Measurements from ENCODE around the gene PDSS2.
"Not testable (repeated sequence)": the region's sequence is repeated elsewhere in the genome, so short reads cannot be mapped to it uniquely, and the experiment has no call there.

Gene PDSS2

DNA sequence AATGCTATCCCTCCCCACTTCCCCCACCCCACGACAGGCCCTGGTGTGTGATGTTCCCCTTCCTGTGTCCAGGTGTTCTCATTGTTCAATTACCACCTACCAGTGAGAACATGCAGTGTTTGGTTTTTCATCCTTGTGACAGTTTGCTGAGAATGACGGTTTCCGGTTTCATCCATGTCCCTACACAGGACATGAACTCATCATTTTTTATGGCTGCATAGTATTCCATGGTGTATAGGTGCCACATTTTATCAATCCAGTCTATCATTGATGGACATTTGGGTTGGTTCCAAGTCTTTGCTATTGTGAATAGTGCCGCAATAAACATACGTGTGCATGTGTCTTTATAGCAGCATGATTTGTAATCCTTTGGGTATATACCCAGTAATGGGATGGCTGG, 295.1 kb downstream of the PDSS2 start:
- not testable (repeated sequence) for DNase-seq (ENCODE audit: low read depth in 2 of 2)

DNA sequence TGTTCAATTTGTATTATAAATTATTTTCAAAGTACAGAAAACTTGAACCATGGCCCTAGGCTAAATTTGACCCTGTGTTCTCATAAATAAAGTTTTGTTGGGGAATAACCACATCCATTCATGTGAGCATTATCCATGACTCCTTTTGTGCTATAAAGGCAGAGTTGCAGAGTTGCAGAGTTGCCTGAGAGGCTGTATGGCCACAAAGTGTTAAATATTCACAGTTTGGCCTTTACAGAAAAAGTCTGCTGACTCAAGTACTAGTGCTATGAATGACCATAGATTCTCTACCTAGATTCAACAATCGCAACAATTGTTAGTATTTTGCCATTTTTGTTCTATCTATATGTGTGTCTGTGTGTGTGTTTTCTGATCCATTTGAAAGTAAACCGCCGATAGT, 297.8 kb downstream of the PDSS2 start:
- no peak for DNase-seq (ENCODE audit: low read depth in 2 of 2)

DNA sequence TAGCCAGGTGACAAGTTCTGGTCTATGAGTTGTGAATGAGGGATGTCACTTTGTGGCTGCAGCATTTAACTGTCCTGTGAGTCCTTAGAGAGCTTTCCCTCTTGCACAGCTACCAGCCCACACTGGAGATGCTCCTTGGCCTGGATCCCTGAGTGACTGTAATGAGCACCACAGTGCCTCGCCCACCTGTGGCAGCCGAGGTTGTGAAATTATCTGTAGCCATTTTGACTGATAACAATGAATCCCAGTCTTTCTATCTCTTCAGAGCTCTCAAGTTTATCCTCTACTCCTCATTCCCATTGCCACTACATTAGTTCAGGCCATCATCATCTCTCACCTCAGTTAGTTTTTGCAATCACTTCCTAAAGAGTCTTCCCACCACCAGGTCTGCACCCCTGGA, 302.7 kb downstream of the PDSS2 start:
- DNase-seq (ENCODE audit: low read depth in 2 of 2) = no peak

DNA sequence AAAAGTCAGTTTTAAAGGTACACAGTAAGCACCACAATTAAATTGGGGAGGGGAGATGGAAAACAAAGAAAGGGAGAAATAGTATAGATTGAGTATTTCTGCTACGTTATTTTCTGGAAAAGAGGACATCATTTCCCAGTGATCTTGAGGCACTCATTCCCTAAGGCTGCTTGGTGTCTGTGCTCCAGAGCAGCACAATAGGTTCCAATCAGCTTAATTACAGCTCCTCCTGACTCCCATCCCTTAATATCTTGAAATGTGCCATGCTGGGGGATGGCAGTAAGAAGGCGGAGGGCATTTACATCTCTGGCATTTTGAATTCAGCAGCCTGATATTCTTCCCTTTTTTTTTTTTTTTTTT, 304.6 kb downstream of the PDSS2 start:
- DNase-seq (ENCODE audit: low read depth in 2 of 2) = no peak

DNA sequence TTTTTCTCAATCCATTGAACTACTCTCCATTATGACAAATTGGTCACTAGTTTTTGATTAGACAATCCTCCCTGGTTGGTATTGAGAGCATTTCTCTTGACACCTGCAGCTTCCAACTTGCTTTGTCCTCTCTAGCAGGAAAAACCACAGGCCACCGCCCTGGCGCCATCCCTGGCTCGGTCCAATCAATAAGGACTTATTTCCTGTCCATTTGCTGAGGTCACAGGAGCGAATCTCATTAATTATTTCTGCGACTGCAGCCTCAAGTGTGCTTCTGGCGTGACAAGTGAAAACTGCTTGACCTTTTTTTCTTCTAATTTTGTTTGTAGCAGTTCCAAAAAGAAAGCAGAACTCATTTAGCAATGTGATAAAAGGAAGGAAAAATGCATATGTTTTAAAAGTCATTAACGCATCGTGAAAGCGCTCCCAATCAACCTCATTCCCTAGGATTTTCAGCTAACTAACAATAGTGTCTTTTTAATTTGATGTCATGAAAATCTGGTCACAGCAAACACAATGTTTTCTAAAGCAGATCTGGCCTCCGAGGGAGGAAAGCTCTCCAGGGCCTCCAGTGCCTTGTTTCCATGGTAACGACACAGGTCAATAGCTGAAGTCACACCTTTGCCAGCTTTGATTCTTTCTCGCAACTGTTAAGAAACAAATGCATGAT, 305.1 kb downstream of the PDSS2 start:
- DNase-seq (ENCODE audit: low read depth in 2 of 2) = no peak

DNA sequence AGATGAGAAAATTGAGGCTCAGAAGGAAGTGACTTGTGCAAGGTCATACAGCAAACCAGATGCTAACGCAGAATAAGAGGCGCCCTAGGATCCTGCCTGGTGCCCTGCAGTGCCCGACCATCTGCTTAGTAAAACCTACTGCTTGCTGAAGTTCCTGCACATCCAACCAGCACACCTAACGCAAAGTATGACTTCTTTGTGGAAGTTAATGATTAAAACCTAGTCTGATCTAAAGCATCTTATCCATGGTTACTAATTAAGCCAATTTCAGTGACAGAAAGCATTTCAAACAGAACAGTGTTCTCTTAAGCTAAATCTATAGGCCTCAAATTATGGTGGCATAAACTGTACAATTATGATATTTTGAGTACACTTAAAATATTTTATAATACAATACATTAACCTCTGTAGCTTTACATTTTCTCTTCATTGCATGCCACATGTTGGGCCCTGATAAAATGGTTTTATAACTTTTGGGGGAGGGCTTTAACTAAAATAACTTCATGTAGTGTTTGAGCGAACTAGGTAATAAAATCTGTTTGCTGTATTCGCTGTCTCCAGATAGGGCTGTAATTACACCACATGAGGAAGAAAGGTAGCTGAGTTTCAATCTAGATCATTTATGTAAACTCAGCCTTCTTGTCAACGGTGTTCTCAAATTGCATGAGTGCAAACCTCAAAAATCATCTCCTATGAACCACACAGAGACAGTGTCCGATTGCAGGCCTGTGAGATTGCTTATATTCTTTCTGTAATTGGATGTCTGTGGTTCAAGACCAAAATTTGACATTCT, 306.5 kb downstream of the PDSS2 start:
- DNase-seq (ENCODE audit: low read depth in 2 of 2) = no peak

DNA sequence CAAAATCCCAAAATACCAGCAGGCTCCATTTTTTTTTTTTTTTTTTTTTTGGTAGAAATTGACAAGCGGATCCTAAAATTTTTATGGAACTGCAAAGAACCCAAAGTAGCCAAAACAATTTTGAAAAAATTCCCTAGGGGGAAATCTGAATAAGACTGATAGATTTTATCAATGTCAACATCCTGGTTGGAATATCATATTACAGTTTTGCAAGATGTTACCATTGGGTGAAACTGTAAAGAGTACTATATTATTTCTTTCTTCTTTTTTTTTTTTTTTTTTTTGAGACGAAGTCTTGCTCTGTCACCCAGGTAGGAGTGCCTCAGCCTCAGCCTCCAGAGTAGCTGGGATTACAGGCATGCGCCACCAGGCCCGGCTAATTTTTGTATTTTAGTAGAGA, 314.7 kb downstream of the PDSS2 start:
- DNase-seq (ENCODE audit: low read depth in 2 of 2) = no peak

DNA sequence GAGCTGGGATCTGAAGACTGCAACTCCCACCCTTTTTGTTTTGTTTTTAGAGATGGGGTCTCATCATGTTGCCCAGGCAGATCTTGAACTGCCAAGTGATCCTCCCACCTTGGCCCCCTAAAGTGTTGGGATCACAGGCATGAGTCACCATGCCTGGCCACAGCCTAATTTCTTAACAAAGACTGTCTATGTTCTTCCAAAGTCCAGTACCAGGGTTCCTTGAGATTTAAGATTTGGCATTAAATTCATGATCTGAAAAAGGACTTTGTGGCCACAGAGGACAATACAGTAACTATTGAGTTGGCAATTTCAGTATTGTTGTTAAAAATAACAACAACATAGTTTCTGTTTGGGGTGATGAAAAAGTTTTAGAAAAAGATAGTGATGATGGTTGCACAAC, 315.4 kb downstream of the PDSS2 start:
- DNase-seq (ENCODE audit: low read depth in 2 of 2) = no peak

DNA sequence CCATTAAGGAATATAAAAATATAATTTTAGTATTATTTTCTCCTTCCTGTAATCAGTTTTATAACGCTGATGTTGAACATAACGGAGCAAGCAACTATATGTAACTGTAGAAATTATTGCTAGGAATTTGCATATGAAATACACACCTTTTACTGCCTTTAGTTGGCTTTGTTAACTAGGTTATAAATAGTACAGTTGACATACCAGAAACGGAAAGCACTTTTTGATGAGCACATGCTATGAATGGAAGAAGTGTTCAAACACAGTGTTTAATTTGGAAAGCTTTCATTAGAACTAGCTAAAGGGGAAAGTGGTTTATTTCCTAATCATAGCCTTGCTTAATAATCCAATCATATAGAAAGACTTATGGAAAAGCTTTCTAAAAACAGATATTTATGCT, 318.8 kb downstream of the PDSS2 start:
- no peak for DNase-seq (ENCODE audit: low read depth in 2 of 2)

DNA sequence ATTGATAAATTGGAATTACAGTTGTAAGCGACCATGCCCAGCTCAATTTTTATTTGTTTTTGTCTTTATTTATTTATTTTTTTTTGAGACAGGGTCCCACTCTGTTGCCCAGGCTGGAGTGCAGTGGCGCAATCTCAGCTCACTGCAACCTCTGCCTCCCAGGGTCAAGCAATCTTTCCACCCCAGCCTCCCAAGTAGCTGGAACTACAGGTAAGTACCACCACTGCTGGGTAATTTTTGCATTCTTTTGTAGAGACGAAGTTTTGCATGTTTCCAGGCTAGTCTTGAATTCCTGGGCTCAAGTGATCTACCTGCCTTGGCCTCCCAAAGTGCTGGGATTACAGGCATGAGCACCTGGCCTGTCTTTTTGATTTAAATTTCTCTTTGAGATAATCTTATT, 323.0 kb downstream of the PDSS2 start:
- not testable (repeated sequence) for DNase-seq (ENCODE audit: low read depth in 2 of 2)

DNA sequence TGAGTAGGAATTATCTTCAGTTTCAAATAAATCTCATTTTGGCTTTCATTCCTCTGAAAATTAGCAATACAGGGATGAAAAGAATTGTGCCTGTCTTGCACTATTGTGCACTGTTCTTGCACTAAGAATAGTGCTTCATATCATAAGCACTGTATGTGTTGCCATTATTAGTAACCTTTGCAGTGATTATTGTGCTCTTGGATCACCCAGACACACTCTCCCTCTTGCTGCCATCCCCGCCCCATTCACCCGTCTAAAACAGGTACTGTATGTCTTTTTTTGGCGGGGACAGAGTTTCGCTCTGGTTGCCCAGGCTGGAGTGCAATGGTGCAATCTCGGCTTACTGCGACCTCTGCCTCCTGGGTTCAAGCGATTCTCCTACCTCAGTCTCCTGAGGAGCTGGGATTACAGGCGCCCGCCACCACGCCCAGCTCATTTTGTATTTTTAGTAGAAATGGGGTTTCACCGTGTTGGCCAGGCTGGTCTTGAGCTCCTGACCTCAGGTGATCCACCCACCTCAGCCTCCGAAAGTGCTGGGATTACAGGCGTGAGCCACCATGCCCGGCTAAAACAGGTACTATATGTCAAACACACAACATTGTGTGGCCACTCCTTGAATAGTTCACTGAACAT, 324.2 kb downstream of the PDSS2 start:
- DNase-seq (ENCODE audit: low read depth in 2 of 2) = not testable (repeated sequence)

DNA sequence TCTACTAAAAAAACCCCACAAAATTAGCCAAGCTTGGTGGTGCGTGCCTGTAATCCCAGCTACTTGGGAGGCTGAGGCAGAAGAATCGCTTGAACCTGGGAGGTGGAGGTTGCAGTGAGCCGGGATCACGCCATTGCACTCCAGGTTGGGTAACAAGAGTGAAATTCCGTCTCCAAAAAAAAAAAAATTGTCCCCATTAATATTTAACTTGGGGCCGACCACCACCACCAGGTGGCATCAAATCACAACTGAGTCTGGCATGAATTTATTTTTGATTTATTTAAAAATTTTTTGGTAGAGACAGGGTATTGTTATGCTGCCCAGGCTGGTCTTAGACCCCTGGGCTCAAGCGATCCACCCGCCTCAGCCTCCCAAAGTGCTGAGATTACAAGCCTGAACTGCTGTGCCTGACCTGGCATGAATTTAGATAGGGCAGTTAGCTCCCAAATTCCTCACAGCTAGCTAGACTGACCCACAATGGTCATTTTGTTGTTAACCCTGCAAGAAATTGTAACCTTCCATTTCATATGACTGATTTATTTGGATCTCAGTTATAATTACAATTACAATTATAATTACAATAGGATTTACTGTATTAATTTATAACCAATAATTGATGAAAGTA, 326.9 kb downstream of the PDSS2 start:
- DNase-seq (ENCODE audit: low read depth in 2 of 2) = no peak

DNA sequence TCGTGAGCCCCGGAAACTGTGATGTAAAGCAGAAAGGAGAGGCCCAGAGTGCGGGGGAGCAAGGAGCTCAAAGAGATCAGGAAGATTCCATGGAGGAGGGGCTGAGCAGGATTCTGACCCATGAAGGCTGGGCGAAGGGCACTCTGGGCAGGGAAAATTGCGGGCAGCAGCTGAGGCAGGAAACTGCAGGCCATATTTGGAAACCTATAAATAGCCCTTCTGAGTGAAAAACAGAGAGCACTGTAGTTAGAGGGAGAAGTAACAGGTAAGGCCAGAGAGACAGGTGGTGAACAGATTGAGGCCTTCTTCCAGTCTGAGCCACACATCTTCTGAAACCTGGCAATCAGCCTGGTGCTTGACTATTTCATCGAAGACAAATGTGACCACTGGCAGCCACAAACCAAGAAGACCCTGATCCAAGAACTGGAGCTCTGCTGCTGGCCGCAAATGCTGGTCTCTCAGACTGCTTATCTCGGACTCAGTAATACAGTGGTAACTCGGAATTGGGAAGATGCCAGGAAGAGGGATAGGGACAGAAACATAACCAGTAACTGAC, 329.9 kb downstream of the PDSS2 start:
- DNase-seq (ENCODE audit: low read depth in 2 of 2) = no peak

DNA sequence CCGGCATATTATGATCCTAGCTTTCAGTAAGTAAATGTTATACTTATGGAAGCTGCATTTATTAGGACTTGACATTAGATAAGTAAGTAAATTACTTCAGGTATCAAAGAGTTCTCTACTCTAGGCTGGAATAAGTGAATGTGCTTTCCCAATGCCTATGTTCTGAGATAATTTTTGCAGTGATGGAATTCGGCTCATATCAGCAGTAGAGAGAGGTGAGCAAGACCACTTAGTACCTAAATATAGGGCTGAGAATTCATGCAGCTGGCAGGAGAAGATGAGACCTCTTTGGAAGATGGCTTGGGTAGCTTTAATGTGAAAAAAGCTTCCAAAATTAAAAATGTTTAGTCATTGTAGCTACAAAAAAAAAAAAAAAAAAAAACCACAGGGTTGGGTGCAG, 330.8 kb downstream of the PDSS2 start:
- DNase-seq (ENCODE audit: low read depth in 2 of 2) = no peak

DNA sequence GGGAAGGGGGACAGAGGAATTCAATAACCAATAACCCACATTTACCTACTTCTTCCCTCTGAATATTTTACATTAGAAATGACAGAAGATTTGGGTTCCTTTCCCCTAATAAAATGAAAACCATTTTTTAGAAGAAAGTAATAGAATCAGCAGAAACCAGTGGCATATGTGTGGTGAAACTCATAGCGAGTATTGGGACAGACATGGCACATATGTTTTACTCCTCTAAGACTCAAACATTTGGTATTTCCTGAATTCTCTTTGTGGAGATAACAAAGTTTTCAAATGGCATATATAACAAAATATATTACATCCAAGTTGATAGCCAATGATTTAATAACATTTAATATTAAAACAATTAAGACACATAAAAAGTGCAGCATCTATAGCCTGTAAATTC, 331.2 kb downstream of the PDSS2 start:
- DNase-seq (ENCODE audit: low read depth in 2 of 2) = no peak

DNA sequence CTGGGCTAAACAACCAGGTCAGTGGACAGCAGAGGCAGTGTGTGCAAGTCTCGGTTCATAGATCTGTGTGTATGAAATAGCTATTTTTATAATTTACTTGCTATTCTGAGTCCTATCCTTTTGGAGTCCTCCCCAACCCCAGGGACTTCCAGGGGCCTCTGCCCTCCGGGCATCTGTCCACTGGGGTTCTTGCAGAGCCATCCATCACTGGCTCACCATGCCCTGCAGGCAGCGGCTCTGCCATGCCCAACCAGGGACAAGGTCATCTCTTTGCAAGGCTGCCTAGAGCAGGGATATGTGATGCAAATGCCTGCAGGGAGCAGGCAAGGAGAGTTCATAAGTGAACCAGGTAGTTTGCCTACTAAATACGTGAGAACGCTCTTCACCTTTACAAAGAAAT, 333.6 kb downstream of the PDSS2 start:
- no peak for DNase-seq (ENCODE audit: low read depth in 2 of 2)

DNA sequence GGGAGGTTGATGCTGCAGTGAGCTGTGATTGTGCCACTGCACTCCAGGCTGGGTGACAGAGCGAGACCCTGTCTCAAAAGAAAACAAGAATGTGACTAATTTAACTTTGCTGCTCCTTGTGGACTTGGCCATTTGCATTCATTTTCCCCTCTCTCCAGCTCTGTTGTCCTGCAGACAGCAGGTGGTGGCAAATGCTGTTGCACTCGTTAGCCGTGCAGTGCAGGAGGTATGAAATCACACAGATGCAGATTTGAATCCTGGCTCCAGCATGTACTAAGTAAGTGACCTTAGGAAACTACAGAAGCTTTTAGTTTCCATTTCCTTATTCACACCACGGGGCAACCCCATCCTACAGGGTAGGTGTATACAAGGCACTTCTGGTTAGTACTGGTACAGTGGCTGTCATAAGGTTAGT, 334.4 kb downstream of the PDSS2 start:
- DNase-seq (ENCODE audit: low read depth in 2 of 2) = no peak

DNA sequence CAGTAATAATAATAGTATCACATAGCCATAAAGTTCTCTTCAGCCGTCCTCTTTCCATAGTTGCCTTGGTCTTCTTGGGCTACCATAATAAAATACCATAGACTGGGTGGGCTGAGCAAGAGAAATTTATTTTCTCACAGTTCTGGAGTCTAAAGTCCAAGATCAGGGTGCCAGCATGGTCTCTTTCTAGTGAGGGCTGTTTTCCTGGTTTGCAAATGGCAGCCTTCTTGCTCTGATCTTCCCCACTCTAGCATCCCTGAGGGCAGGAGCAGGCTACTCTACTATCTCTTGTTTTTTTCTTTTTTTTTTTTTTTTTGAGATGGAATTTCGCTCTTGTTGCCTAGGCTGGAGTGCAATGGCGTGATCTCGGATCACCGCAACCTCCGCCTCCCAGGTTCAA, 335.9 kb downstream of the PDSS2 start:
- no peak for DNase-seq (ENCODE audit: low read depth in 2 of 2)

DNA sequence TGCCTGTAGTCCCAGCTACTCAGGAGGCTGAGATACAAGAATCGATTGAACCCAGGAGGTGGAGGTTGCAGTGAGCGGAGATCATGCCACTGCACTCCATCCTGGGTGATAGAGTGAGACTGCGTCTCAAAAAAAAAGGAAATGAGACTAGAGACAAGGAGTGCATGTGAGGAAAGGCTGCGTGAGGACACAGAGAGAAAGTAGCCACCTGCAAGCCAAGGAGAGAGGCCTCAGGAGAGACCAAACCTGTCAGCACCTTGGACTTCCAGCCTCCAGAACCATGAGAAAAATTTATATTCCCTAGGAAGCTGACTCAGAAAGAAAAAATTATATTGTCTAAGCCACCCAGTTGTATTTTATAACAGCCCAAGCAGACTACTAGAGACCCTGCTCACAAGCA, 336.6 kb downstream of the PDSS2 start:
- DNase-seq (ENCODE audit: low read depth in 2 of 2) = no peak

DNA sequence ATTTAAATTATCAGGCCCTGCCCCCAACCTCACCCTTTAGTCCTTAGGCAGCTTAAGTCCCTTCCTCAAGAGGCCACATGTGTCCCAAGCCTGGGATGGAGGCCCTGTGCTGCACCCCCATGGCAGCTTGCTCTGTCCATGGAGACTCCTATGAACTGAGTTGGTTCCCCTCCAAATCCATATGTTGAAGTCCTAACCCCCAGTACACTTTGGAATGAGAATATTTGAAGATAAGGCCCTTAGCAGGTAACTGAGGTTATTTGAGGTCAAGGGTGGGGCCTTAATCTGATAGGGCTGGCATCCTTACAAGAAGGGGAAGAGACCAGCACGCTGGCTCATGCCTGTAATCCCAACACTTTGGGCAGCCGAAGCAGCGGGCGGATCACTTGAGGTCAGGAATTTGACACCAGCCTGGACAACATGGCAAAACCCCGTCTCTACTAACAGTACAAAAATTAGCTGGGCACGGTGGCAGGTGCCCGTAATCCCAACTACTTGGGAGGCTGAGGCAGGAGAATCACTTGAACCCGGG, 337.3 kb downstream of the PDSS2 start:
- no peak for DNase-seq (ENCODE audit: low read depth in 2 of 2)

DNA sequence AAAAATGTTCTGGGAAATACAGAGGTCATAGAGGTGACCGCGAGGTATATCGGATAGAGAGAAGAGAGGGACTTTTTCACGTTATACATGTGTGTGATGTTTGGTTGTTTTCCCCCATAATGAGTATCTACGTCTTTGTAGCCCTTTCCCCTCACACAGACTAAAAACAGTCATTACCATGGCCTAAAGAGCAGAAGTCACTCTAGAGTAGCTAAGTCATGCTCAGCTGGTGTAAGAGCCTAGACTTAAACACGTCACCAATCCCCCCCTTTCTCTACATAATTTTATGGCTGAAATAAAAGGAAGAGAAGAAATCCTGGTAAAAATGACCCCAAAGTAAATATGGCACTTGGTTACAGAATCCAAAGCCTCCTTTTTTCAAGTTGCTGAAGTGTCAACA, 338.1 kb downstream of the PDSS2 start:
- DNase-seq (ENCODE audit: low read depth in 2 of 2) = no peak

DNA sequence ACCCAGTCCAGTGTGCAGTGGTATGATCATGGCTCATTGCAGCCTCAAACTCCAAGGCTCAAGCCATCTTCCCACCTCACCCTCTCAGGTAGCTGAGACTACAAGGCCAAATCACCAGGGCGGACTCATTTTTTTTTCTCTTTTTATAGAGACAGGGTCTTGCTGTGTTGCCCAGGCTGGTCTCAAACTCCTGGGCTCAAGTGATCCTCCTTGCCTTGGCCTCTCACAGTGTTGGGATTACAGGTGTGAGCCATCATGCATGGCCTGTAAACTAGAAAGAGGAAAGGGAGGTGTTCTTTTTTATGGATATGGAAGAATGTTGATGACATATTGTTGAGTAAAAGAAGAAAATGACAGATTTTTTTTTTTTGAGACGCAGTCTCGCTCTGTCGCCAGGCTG, 339.0 kb downstream of the PDSS2 start:
- no peak for DNase-seq (ENCODE audit: low read depth in 2 of 2)

All from stimulated activated CD4-positive, alpha-beta T cell treated with anti-CD3 and anti-CD28 coated beads, Interleukin-15, amount 100 ng/mL, for 48 hours (primary cell).